Breast epithelium (tissue), 4 donors: Measurements from ENCODE around the gene PWWP2B. TPM values are rescaled to one million over a fixed set of nuclear protein-coding genes. Genes with fewer than 3 reads are reported as not detected.

Experiments used
- DNase-seq, 2 donors: peaks; one replicate each; pipeline ENCODE4 v3.0.0-alpha.2; 2019; ENCODE audit warnings: low spot score in 2 of 2
- H3K27ac ChIP-seq, 2 donors: fragments of 200-600 bp; sonication (generic) in 1 of 2; one replicate each; pipeline ENCODE4 v1.5.1; 2016 to 2019; ENCODE audit warnings: mild to moderate bottlenecking in 1 of 2
- H3K27me3 ChIP-seq, 2 donors: fragments of 200-600 bp; sonication (generic) in 1 of 2; one replicate each; pipeline versions ENCODE4 v1.5.1 to v1.6.0; 2017 to 2019; ENCODE audit warnings: control low read depth in 1 of 2, mild to moderate bottlenecking in 1 of 2
- H3K36me3 ChIP-seq: fragments of 200-600 bp; one replicate; pipeline ENCODE4 v1.5.1; 2019
- H3K4me1 ChIP-seq, 2 donors: fragments of 200-600 bp; sonication (generic); one replicate each; pipeline ENCODE4 v1.5.1; 2016 to 2019; ENCODE audit warnings: control low read depth in 1 of 2
- H3K4me3 ChIP-seq, 3 donors: fragments of 200-600 bp; sonication (generic); 1 replicate in 2 of 3; 2 replicates in 1 of 3; pipeline ENCODE4 v1.5.1; 2016 to 2019; ENCODE audit warnings: mild to moderate bottlenecking in 3 of 3, moderate library complexity in 2 of 3
- H3K9me3 ChIP-seq, 2 donors: fragments of 200-600 bp; sonication (generic) in 1 of 2; one replicate each; pipeline ENCODE4 v1.5.1; 2016 to 2019; ENCODE audit warnings: control low read depth in 1 of 2
- CTCF ChIP-seq, 3 donors: fragments of 450-650 bp; IDR thresholded peaks; one replicate each; pipeline ENCODE4 v1.5.1; 2016 to 2017; ENCODE audit warnings: antibody characterized with exemption in 3 of 3, mild to moderate bottlenecking in 3 of 3, moderate library complexity in 3 of 3
- POLR2A ChIP-seq: fragments of 450-650 bp; IDR thresholded peaks from one replicate; pipeline ENCODE4 v1.6.1; 2016; ENCODE audit warnings: antibody characterized with exemption, mild to moderate bottlenecking, moderate library complexity
- POLR2AphosphoS5 ChIP-seq, 3 donors: sonication (generic); formaldehyde crosslinking; IDR thresholded peaks; one replicate each; pipeline ENCODE4 v1.6.1; 2017; ENCODE audit warnings: antibody characterized with exemption in 3 of 3
- intact Hi-C: fragments of 100-400 bp; cut with DNase I; formaldehyde crosslinking; loops from one replicate; pipeline ENCODE4 v1.15.1; 2023; ENCODE audit warnings: low total_unique reads
- total RNA-seq, 3 donors: library from RNA; depleted of rRNA; stranded (reverse); fragments of >200 nt; gene quantifications; one replicate each; pipeline ENCODE4 v1.1.0, GENCODE V29; 2016

The PWWP2B gene
- total RNA-seq, 3 donors from 2014 or later: 10.7 to 15.5 (median 13.4) TPM

DNA sequence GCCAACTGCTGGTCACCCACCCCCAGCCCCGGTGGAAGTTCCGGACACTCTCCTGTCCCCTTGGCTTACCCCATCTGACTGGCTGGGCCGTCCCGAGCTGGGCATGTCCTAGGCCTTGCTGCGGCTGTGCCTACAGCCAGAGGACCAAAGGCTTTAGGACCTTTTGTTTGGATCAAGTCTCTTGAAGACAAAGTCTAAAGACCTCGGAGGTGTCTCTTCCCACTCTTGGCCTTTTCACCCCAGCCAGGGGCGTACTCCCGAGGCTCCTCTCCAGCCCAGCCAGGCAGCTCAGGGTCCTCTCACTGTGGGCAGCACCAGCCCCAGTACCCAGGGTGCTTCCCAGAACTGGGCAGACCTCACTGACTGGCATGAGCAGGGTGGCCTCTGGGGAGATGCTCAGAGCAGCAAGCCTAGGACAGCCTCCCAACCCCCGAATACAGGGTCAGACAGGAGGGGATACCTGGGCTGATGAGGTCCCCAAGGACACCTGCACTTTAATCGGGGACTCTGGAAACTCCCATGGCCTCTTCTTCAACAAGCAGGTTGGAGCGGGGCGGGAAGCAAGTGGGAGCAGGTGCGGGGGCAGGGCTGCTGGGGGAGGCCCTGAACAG is 2.7 kb upstream of the PWWP2B start:
- Histone ChIP-seq H3K27ac (peak overlapping the region; percentile 96 to 97), H3K4me3 (no peak overlapping the region), H3K4me1 (peaks cover 10 to 11% of the 10 kb centered on the region in 2 donors), H3K27me3 (no peaks in the 10 kb centered on the region), H3K36me3 (no peaks in the 10 kb centered on the region), H3K9me3 (no peaks in the 10 kb centered on the region)
- intact Hi-C loops: loop anchor here (5.0 kb wide), 1 partner anchor 53 kb away; no protein-coding TSS in a partner anchor
- DNase-seq: no peak
- TF ChIP-seq CTCF (IDR thresholded peaks at IDR 0.05) (no peak), POLR2A (no peak), POLR2AphosphoS5 (IDR thresholded peaks at IDR 0.05) (no peak)

DNA sequence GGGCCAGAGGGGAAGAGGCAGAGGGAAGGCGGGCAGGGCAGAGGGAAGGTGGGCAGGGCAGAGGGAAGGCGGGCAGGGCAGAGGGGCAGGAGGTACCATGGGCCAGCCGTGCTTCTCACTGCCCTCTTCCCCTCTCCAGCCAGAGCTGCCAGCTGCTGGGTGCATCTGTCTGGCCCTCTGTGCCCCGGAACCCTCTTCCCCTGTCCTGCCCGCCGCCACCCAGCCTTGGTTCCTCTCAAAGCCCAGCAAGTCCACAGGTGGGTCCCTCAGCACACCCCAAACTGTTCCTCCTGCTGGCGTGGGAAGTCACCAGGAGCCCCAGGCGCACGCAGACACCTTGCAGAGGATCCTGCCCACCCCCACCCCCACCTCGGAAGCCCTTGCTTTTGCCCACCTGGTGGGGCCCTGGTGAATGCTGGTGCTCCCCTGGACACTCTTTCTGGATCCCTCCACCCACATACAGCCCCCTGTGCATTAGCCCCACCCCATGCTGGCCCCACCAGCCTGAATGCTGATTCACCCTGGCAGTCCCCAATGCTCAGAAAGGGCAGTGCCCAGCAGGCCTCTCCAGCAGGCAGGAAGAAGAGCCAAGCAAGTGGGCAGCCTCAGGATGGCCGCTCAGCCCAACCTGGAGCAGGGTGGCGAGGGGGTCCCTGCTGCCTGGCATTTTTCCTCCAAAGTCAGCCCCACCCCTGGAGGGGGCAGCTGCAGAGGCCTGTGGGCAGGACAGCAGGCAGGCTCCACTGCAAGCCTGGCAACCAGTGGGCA is 1.9 kb upstream of the PWWP2B start:
- TF ChIP-seq POLR2AphosphoS5 (IDR thresholded peaks at IDR 0.05): no peak
- no peak for TF ChIP-seq CTCF (IDR thresholded peaks at IDR 0.05)
- TF ChIP-seq POLR2A: no peak
- intact Hi-C loops: loop anchor here (5.0 kb wide), 1 partner anchor 52 kb away; no protein-coding TSS in a partner anchor
- H3K27ac ChIP-seq: peak overlapping the region; percentile 96 to 97

GRCh38 chr10:132395704-132396493 is 1.1 kb upstream of the PWWP2B start:
- Histone ChIP-seq H3K27me3 (no peaks in the 10 kb centered on the region), H3K9me3 (no peaks in the 10 kb centered on the region), H3K4me3 (peak overlapping the region; percentile 59 to 96 (median 83)), H3K27ac (peak overlapping the region; percentile 96 to 97), H3K36me3 (no peaks in the 10 kb centered on the region), H3K4me1 (peaks cover 9 to 10% of the 10 kb centered on the region in 2 donors)
- intact Hi-C loops: no loop called here
- peak in 1 of 2 donors; percentile 71 for DNase-seq
- TF ChIP-seq POLR2A (peak; percentile 26), POLR2AphosphoS5 (IDR thresholded peaks at IDR 0.05) (peak in 2 of 3 donors; percentile 33 to 39), CTCF (IDR thresholded peaks at IDR 0.05) (peak in 1 of 3 donors; percentile 16)

More for the DNA sequence above, 1.9 kb upstream of the PWWP2B start:
- Histone ChIP-seq H3K36me3 (no peaks in the 10 kb centered on the region), H3K4me1 (peaks cover 9 to 10% of the 10 kb centered on the region in 2 donors), H3K9me3 (no peaks in the 10 kb centered on the region), H3K4me3 (peak overlapping the region; percentile 59 to 96 (median 83)), H3K27me3 (no peaks in the 10 kb centered on the region)
- DNase-seq: no peak

- peaks cover 9 to 10% of the 10 kb centered on the region in 2 donors for H3K4me1 ChIP-seq
- no peaks in the 10 kb centered on the region for H3K36me3 ChIP-seq
- peak overlapping the region; percentile 59 to 96 (median 83) for H3K4me3 ChIP-seq
- no peak for DNase-seq
- H3K9me3 ChIP-seq: no peaks in the 10 kb centered on the region
- H3K27ac ChIP-seq: peak overlapping the region; percentile 96 to 97
- H3K27me3 ChIP-seq: no peaks in the 10 kb centered on the region
- intact Hi-C loops: no loop called here
- no peak for TF ChIP-seq POLR2A
- TF ChIP-seq CTCF (IDR thresholded peaks at IDR 0.05): peak in 1 of 3 donors; percentile 41
Observed at GRCh38 chr10:132396494-132397035, 435 bp upstream of the PWWP2B start.
